OCI-LY1 (cell line): Measurements from ENCODE around the gene MYO1D.

ENCODE experiments used
- H2AFZ ChIP-seq: fragments of 200-600 bp; sonication (generic), shearing (Covaris generic); 2 replicates; pipeline ENCODE4 v1.6.0; 2014; ENCODE audit warnings: antibody characterized with exemption, mild to moderate bottlenecking, low read length
- H3F3A ChIP-seq: fragments of 200-600 bp; sonication (generic), shearing (Covaris generic); 2 replicates; pipeline ENCODE4 v1.6.0; 2014; ENCODE audit warnings: mild to moderate bottlenecking, antibody characterized with exemption, low read length, moderate library complexity; ENCODE audit not compliant: insufficient read depth
- H3K27ac ChIP-seq: fragments of 200-600 bp; sonication (generic); 2 replicates; pipeline ENCODE4 v1.5.1; 2014; ENCODE audit warnings: low read length, mixed run types, mild to moderate bottlenecking, low read depth; ENCODE audit not compliant: poor library complexity, severe bottlenecking
- H3K27me3 ChIP-seq: fragments of 200-600 bp; sonication (generic); 2 replicates; pipeline ENCODE4 v1.6.0; 2014; ENCODE audit warnings: antibody characterized with exemption, mild to moderate bottlenecking, low read length, moderate library complexity; ENCODE audit not compliant: insufficient read depth
- H3K36me3 ChIP-seq: fragments of 200-600 bp; sonication (generic); 2 replicates; pipeline ENCODE4 v1.6.1; 2014; ENCODE audit warnings: mild to moderate bottlenecking, antibody characterized with exemption, low read length, moderate library complexity, mixed read lengths; ENCODE audit not compliant: insufficient read depth
- H3K4me1 ChIP-seq: fragments of 200-600 bp; sonication (generic); 2 replicates; pipeline ENCODE4 v1.5.1; 2014; ENCODE audit warnings: mild to moderate bottlenecking, low read length, moderate library complexity; ENCODE audit not compliant: insufficient read depth, severe bottlenecking
- H3K4me2 ChIP-seq: fragments of 200-600 bp; sonication (generic), shearing (Covaris generic); 2 replicates; pipeline ENCODE4 v1.6.1; 2014; ENCODE audit warnings: low read length
- H3K4me3 ChIP-seq: fragments of 200-600 bp; sonication (generic); 2 replicates; pipeline ENCODE4 v1.5.1; 2014; ENCODE audit warnings: low read length, low read depth, mild to moderate bottlenecking, mixed read lengths; ENCODE audit not compliant: poor library complexity, severe bottlenecking
- H3K79me2 ChIP-seq: fragments of 200-600 bp; shearing (Covaris generic); 2 replicates; pipeline ENCODE4 v1.6.1; 2016; ENCODE audit warnings: mixed run types, low read length, mixed read lengths; ENCODE audit not compliant: insufficient read depth
- H3K9ac ChIP-seq: fragments of 200-600 bp; sonication (generic), shearing (Covaris generic); 2 replicates; pipeline ENCODE4 v1.6.1; 2014; ENCODE audit warnings: mild to moderate bottlenecking, low read length, mixed read lengths
- H3K9me2 ChIP-seq: fragments of 200-600 bp; sonication (generic), shearing (Covaris generic); 2 replicates; pipeline ENCODE4 v1.6.1; 2014; ENCODE audit warnings: low read depth, mild to moderate bottlenecking, low read length, mixed read lengths
- H3K9me3 ChIP-seq: fragments of 200-600 bp; shearing (Covaris generic); 2 replicates; pipeline ENCODE4 v1.6.1; 2014; ENCODE audit warnings: low read length, mixed read lengths
- H4K20me1 ChIP-seq: fragments of 200-600 bp; sonication (generic), shearing (Covaris generic); 2 replicates; pipeline ENCODE4 v1.6.0; 2016; ENCODE audit warnings: mild to moderate bottlenecking, low read length; ENCODE audit not compliant: insufficient read depth
- EZH2 ChIP-seq: fragments of 200-600 bp; sonication (generic), shearing (Covaris generic); IDR thresholded peaks from 2 replicates; pipeline ENCODE4 v1.8.0; 2017; ENCODE audit warnings: borderline replicate concordance, mixed run types, mild to moderate bottlenecking, antibody characterized with exemption, low read length, moderate library complexity, mixed read lengths
- TF ChIP-seq, protein P1 (sequence below): fragments of 200-600 bp; sonication (generic), shearing (Covaris generic); IDR thresholded peaks from 2 replicates; pipeline ENCODE4 v1.5.1; 2017; ENCODE audit warnings: mild to moderate bottlenecking, antibody characterized with exemption, low read length, moderate library complexity, mixed read lengths

MYO1D gene

DNA sequence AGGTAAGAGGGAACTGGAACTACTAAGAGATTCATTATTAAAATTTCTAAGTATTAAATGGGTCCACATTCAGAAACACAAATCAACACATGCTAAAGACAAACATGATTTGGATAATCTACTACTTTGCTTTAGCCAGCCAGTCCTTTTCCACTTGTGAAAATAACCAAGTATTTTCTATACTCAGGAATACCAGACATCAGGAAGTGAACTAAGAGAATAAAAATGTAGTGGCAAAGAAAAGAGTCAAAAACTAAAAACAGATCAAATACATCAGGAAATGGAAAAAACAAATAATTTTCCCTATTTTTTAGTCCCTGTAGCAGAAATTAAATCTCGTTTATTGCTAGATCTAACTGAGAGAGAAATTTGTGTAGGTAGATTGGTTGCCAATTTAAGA lies 78.0 kb downstream of the MYO1D start:
- H3K27ac ChIP-seq = no peak overlapping the region
- H3K9me3 ChIP-seq = no peaks in the 10 kb centered on the region
- H3K9me2 ChIP-seq = no peaks in the 10 kb centered on the region
- no peaks in the 10 kb centered on the region for H3K27me3 ChIP-seq
- no peak for TF ChIP-seq EZH2
- TF ChIP-seq, protein P1, sequence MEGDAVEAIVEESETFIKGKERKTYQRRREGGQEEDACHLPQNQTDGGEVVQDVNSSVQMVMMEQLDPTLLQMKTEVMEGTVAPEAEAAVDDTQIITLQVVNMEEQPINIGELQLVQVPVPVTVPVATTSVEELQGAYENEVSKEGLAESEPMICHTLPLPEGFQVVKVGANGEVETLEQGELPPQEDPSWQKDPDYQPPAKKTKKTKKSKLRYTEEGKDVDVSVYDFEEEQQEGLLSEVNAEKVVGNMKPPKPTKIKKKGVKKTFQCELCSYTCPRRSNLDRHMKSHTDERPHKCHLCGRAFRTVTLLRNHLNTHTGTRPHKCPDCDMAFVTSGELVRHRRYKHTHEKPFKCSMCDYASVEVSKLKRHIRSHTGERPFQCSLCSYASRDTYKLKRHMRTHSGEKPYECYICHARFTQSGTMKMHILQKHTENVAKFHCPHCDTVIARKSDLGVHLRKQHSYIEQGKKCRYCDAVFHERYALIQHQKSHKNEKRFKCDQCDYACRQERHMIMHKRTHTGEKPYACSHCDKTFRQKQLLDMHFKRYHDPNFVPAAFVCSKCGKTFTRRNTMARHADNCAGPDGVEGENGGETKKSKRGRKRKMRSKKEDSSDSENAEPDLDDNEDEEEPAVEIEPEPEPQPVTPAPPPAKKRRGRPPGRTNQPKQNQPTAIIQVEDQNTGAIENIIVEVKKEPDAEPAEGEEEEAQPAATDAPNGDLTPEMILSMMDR = no peak
- no peaks in the 10 kb centered on the region for H4K20me1 ChIP-seq
- no peak overlapping the region for H2AFZ ChIP-seq
- H3K4me2 ChIP-seq = no peak overlapping the region
- H3K4me1 ChIP-seq = no peaks in the 10 kb centered on the region
- H3F3A ChIP-seq = no peaks in the 10 kb centered on the region
- H3K79me2 ChIP-seq = no peaks in the 10 kb centered on the region
- no peak overlapping the region for H3K4me3 ChIP-seq
- H3K36me3 ChIP-seq = no peaks in the 10 kb centered on the region
- no peak overlapping the region for H3K9ac ChIP-seq

DNA sequence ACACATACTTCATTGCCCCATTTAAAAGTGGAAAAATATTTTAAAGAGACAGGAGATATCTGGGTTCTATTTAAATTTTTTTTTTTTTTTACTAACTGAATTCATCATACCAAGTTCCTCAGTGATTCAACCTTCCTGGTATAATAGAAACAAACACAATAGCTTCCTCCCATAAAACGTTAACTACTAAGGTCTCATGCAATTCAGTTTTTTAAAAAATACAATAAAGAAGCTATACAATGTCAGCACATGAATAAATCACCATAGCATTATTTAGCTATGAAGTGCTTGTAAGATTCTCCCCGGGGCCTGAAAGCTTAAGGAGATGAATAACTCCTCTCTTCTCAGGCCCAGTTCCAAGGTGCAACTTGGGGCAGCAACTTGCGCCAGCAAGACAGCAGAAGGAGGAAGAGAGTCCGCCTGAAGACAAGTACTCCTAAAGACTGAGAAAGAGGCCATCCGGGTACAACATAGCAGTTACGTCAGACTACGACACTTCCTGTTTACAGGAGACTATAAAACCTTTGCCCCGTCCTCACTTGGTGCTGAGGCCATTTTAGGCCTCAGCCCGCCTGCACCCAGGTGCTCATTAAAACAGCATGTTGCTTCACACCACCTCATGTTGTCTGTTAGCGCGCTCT lies 81.5 kb downstream of the MYO1D start:
- Histone ChIP-seq H3K79me2 (no peaks in the 10 kb centered on the region), H3K9me2 (no peaks in the 10 kb centered on the region), H2AFZ (no peak overlapping the region), H3F3A (no peaks in the 10 kb centered on the region), H3K4me2 (no peak overlapping the region), H3K36me3 (no peaks in the 10 kb centered on the region), H3K4me3 (no peak overlapping the region), H3K27me3 (no peaks in the 10 kb centered on the region), H3K27ac (no peak overlapping the region), H4K20me1 (no peaks in the 10 kb centered on the region), H3K9me3 (no peaks in the 10 kb centered on the region), H3K4me1 (no peaks in the 10 kb centered on the region), H3K9ac (no peak overlapping the region)
- TF ChIP-seq, protein P1 = no peak
- TF ChIP-seq EZH2 = no peak

DNA sequence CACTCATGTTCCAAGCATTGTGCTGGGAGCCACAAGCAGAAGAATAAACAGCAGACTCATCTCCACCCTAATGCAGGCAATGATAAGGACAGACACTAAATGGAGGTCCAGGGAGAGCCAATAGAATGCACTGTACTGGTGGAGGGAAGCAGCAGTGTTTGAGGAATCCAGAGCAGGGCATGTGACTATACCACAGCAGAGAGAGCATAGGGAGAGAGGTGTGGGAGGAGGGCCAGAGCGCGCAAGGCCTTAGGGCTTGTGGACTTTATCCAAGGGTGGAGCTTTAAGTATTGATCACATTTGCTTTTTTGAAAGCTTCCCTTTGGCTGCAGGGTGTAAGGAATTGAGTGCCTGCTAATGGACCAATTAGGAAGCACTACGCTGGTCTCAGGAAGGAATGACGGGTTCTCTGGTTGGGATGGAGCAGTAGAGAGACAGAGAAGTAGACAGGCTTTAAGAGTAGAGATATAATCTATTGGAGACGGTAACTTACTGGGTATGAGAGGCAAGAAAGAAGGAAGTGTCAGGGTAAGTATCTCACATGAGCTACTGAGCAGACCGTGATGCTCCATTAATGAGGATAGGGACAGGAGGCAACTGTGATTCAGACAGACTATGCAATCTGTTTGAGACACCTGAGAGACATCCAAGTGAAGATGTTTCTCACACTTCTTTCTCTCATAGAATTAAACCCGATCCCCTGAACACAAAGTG lies 82.2 kb downstream of the MYO1D start:
- Histone ChIP-seq H3K27ac (no peak overlapping the region), H3K27me3 (no peaks in the 10 kb centered on the region), H4K20me1 (no peaks in the 10 kb centered on the region), H2AFZ (no peak overlapping the region), H3K4me2 (no peak overlapping the region), H3K9ac (no peak overlapping the region), H3K4me3 (no peak overlapping the region), H3K4me1 (no peaks in the 10 kb centered on the region), H3K9me2 (no peaks in the 10 kb centered on the region), H3F3A (no peaks in the 10 kb centered on the region), H3K9me3 (no peaks in the 10 kb centered on the region), H3K79me2 (no peaks in the 10 kb centered on the region), H3K36me3 (no peaks in the 10 kb centered on the region)
- TF ChIP-seq EZH2 = no peak
- TF ChIP-seq, protein P1 = no peak
